Measurements from ENCODE around the gene LYL1. TPM values are rescaled to one million over a fixed set of nuclear protein-coding genes. Genes with fewer than 3 reads are reported as not detected.

LYL1 gene
- polyA plus RNA-seq, 1 donor from 2014 or later = not detected

GRCh38 chr19:13057744-13058143 lies 44.9 kb downstream of the LYL1 start:
- H4K20me1 ChIP-seq (ENCODE audit: insufficient read depth) = no peaks in the 10 kb centered on the region
- TF ChIP-seq TAF1 (IDR thresholded peaks at IDR 0.05; ENCODE audit: low read depth) (no peak), EP300 (conservative IDR thresholded peaks at IDR 0.05; ENCODE audit: poor library complexity, severe bottlenecking) (no peak), POLR2AphosphoS5 (IDR thresholded peaks at IDR 0.05) (no peak), SMC3 (conservative IDR thresholded peaks at IDR 0.05; ENCODE audit: poor library complexity) (no peak), RAD21 (conservative IDR thresholded peaks at IDR 0.05) (no peak), EZH2 (IDR thresholded peaks at IDR 0.05; ENCODE audit: borderline replicate concordance, insufficient read depth, low read length, poor library complexity, severe bottlenecking) (no peak), MXI1 (conservative IDR thresholded peaks at IDR 0.05; ENCODE audit: poor library complexity, severe bottlenecking) (no peak)
- TF ChIP-seq, protein P1, sequence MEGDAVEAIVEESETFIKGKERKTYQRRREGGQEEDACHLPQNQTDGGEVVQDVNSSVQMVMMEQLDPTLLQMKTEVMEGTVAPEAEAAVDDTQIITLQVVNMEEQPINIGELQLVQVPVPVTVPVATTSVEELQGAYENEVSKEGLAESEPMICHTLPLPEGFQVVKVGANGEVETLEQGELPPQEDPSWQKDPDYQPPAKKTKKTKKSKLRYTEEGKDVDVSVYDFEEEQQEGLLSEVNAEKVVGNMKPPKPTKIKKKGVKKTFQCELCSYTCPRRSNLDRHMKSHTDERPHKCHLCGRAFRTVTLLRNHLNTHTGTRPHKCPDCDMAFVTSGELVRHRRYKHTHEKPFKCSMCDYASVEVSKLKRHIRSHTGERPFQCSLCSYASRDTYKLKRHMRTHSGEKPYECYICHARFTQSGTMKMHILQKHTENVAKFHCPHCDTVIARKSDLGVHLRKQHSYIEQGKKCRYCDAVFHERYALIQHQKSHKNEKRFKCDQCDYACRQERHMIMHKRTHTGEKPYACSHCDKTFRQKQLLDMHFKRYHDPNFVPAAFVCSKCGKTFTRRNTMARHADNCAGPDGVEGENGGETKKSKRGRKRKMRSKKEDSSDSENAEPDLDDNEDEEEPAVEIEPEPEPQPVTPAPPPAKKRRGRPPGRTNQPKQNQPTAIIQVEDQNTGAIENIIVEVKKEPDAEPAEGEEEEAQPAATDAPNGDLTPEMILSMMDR (IDR thresholded peaks at IDR 0.05; ENCODE audit: poor library complexity, severe bottlenecking) = no peak
- TF ChIP-seq, protein P2, sequence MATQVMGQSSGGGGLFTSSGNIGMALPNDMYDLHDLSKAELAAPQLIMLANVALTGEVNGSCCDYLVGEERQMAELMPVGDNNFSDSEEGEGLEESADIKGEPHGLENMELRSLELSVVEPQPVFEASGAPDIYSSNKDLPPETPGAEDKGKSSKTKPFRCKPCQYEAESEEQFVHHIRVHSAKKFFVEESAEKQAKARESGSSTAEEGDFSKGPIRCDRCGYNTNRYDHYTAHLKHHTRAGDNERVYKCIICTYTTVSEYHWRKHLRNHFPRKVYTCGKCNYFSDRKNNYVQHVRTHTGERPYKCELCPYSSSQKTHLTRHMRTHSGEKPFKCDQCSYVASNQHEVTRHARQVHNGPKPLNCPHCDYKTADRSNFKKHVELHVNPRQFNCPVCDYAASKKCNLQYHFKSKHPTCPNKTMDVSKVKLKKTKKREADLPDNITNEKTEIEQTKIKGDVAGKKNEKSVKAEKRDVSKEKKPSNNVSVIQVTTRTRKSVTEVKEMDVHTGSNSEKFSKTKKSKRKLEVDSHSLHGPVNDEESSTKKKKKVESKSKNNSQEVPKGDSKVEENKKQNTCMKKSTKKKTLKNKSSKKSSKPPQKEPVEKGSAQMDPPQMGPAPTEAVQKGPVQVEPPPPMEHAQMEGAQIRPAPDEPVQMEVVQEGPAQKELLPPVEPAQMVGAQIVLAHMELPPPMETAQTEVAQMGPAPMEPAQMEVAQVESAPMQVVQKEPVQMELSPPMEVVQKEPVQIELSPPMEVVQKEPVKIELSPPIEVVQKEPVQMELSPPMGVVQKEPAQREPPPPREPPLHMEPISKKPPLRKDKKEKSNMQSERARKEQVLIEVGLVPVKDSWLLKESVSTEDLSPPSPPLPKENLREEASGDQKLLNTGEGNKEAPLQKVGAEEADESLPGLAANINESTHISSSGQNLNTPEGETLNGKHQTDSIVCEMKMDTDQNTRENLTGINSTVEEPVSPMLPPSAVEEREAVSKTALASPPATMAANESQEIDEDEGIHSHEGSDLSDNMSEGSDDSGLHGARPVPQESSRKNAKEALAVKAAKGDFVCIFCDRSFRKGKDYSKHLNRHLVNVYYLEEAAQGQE (IDR thresholded peaks at IDR 0.05; ENCODE audit: borderline replicate concordance) = no peak
- no peak overlapping the region for H3K9ac ChIP-seq (ENCODE audit: low read length)
- H3K36me3 ChIP-seq (ENCODE audit: insufficient read depth, low read length) = no peaks in the 10 kb centered on the region
- H3K9me3 ChIP-seq (ENCODE audit: low read length) = no peaks in the 10 kb centered on the region
- no peaks in the 10 kb centered on the region for H3F3A ChIP-seq (ENCODE audit: insufficient read depth, low read length, poor library complexity, severe bottlenecking)
- no peak overlapping the region for H3K4me3 ChIP-seq (ENCODE audit: low read length)
- no peak overlapping the region for H2AFZ ChIP-seq (ENCODE audit: low read depth, low read length)
- H3K4me2 ChIP-seq (ENCODE audit: low read length) = no peak overlapping the region
- H3K27ac ChIP-seq (ENCODE audit: low read length) = no peak overlapping the region
- H3K27me3 ChIP-seq (ENCODE audit: insufficient read depth, low read depth, low read length) = peaks cover 89% of the 10 kb centered on the region
- no peaks in the 10 kb centered on the region for H3K79me2 ChIP-seq (replicated peaks; ENCODE audit: insufficient read depth, low read length)
- no peaks in the 10 kb centered on the region for H3K9me2 ChIP-seq (ENCODE audit: insufficient read depth, low read length)

DNA sequence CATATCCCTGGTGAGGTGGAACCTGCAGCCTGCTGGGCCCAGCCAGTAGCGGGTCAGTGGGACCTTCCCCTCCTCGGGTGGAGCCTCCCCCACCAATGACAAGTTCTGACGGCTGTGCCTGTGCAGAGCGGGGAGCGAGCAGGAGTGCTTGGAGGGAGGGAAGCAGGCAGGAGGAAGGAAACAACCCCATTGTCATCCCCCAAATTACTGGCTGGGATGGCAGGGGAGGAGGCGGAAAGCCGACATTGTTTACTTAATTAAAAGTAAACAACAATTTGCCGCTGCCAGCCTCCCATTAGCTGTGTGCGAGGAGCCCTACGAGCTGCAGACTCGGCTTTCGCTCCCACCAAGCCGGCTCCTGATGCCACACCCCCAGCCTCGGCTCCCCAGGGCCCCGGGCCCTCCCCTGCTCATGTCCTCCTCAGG lies 45.5 kb downstream of the LYL1 start:
- no peaks in the 10 kb centered on the region for H3K9me3 ChIP-seq (ENCODE audit: low read length)
- peaks cover 89% of the 10 kb centered on the region for H3K27me3 ChIP-seq (ENCODE audit: insufficient read depth, low read depth, low read length)
- H3F3A ChIP-seq (ENCODE audit: insufficient read depth, low read length, poor library complexity, severe bottlenecking) = no peaks in the 10 kb centered on the region
- no peak overlapping the region for H3K27ac ChIP-seq (ENCODE audit: low read length)
- H3K9ac ChIP-seq (ENCODE audit: low read length) = no peak overlapping the region
- H3K79me2 ChIP-seq (replicated peaks; ENCODE audit: insufficient read depth, low read length) = no peaks in the 10 kb centered on the region
- TF ChIP-seq RAD21 (conservative IDR thresholded peaks at IDR 0.05) = no peak
- TF ChIP-seq MXI1 (conservative IDR thresholded peaks at IDR 0.05; ENCODE audit: poor library complexity, severe bottlenecking) = no peak
- no peak for TF ChIP-seq SMC3 (conservative IDR thresholded peaks at IDR 0.05; ENCODE audit: poor library complexity)
- no peak for TF ChIP-seq POLR2AphosphoS5 (IDR thresholded peaks at IDR 0.05)
- TF ChIP-seq, protein P1 (IDR thresholded peaks at IDR 0.05; ENCODE audit: poor library complexity, severe bottlenecking) = no peak
- no peak for TF ChIP-seq EZH2 (IDR thresholded peaks at IDR 0.05; ENCODE audit: borderline replicate concordance, insufficient read depth, low read length, poor library complexity, severe bottlenecking)
- TF ChIP-seq, protein P2 (IDR thresholded peaks at IDR 0.05; ENCODE audit: borderline replicate concordance) = no peak
- no peak for TF ChIP-seq TAF1 (IDR thresholded peaks at IDR 0.05; ENCODE audit: low read depth)
- TF ChIP-seq EP300 (conservative IDR thresholded peaks at IDR 0.05; ENCODE audit: poor library complexity, severe bottlenecking) = no peak
- H2AFZ ChIP-seq (ENCODE audit: low read depth, low read length) = no peak overlapping the region
- H4K20me1 ChIP-seq (ENCODE audit: insufficient read depth) = no peaks in the 10 kb centered on the region
- H3K36me3 ChIP-seq (ENCODE audit: insufficient read depth, low read length) = no peaks in the 10 kb centered on the region
- H3K9me2 ChIP-seq (ENCODE audit: insufficient read depth, low read length) = no peaks in the 10 kb centered on the region
- H3K4me2 ChIP-seq (ENCODE audit: low read length) = no peak overlapping the region
- H3K4me3 ChIP-seq (ENCODE audit: low read length) = no peak overlapping the region
